Stimulated activated naive B cell treated with anti-CD40 and anti-IgM and Interleukin-4, amounts not matched to agents 10 μg/mL and 1 μg/mL and 100 μg/mL, for 72 hours (primary cell): ENCODE results near the gene CACNG4.
"Not testable (repeated sequence)": the region's sequence is repeated elsewhere in the genome, so short reads cannot be mapped to it uniquely, and the experiment has no call there.

Experiments used
- ATAC-seq, 2 donors: fragments of 150-1000 bp; cut with Tn5 transposase; replicated peaks; 2 replicates each; pipeline ENCODE4 v1.10.0; 2021; ENCODE audit warnings: moderate library complexity in 1 of 2
- DNase-seq: peaks from one replicate; pipeline ENCODE4 v3.0.0; 2021
- H3K27ac Mint-ChIP-seq: one replicate; pipeline ENCODE4 v1.8.0; 2022; ENCODE audit warnings: mild to moderate bottlenecking, mixed read lengths
- H3K27me3 Mint-ChIP-seq, 2 donors: one replicate each; pipeline ENCODE4 v1.8.0; 2022; ENCODE audit warnings: mixed read lengths in 2 of 2
- H3K36me3 Mint-ChIP-seq, 2 donors: one replicate each; pipeline ENCODE4 v1.8.0; 2022; ENCODE audit warnings: mixed read lengths in 2 of 2, mild to moderate bottlenecking in 1 of 2
- H3K4me1 Mint-ChIP-seq, 2 donors: one replicate each; pipeline ENCODE4 v1.8.0; 2022; ENCODE audit warnings: mixed read lengths in 2 of 2, mild to moderate bottlenecking in 1 of 2
- H3K4me3 Mint-ChIP-seq, 2 donors: one replicate each; pipeline ENCODE4 v1.8.0; 2022; ENCODE audit warnings: mild to moderate bottlenecking in 2 of 2, mixed read lengths in 2 of 2, moderate library complexity in 1 of 2
- H3K9me3 Mint-ChIP-seq, 2 donors: one replicate each; pipeline ENCODE4 v1.8.0; 2022; ENCODE audit warnings: mixed read lengths in 2 of 2, mild to moderate bottlenecking in 1 of 2

The CACNG4 gene

DNA sequence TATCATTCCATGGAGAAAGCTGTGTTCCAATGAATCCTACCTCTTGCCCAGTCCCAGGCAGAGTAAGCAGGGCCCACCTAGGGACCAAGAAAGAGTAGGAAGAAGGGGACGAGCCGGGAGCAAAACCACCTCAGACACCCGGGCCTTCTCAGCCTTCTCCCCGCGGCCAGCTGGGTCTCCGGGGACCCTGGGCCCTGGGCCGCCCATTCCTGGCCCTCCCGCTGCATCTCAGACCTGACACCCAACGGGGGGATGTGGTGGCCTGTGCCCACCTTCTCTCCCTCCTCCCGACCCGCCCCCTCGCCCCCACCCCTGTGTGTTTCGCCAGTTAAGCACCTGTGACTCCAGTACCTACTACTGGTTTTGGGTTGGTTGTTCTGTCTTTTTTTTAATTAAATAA, 68.5 kb downstream of the CACNG4 start:
- ATAC-seq (no peak), DNase-seq (no peak)
- Mint-ChIP-seq H3K27ac (no peak overlapping the region), H3K4me1 (peaks cover 0 to 8% of the 10 kb centered on the region in 2 donors), H3K27me3 (peaks cover 0 to 10% of the 10 kb centered on the region in 2 donors), H3K9me3 (no peaks in the 10 kb centered on the region), H3K4me3 (no peak overlapping the region), H3K36me3 (no peaks in the 10 kb centered on the region)

DNA sequence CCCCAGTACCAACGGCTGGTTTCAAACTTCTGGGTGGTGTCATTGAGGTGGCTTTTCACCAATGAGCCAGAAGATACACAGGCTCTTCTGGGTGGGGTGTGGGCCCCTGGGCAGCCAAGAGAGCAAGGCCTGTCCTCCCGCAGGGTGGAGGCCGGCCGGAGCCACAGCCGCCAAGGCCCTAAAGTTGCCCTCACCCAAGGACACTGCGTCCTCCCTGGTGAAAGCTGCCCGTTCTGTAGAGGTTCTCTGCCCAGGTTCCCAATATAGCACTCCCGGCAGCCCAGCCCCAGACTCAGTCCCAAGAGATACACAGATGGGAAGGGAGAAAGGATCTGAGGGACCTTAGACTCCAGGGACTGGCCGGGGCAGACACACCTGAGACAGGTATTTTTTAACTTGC, 69.1 kb downstream of the CACNG4 start:
- Mint-ChIP-seq H3K36me3 (no peaks in the 10 kb centered on the region), H3K4me3 (no peak overlapping the region), H3K27me3 (peaks cover 0 to 10% of the 10 kb centered on the region in 2 donors), H3K4me1 (peaks cover 0 to 8% of the 10 kb centered on the region in 2 donors), H3K9me3 (no peaks in the 10 kb centered on the region), H3K27ac (no peak overlapping the region)
- DNase-seq (no peak), ATAC-seq (no peak)

DNA sequence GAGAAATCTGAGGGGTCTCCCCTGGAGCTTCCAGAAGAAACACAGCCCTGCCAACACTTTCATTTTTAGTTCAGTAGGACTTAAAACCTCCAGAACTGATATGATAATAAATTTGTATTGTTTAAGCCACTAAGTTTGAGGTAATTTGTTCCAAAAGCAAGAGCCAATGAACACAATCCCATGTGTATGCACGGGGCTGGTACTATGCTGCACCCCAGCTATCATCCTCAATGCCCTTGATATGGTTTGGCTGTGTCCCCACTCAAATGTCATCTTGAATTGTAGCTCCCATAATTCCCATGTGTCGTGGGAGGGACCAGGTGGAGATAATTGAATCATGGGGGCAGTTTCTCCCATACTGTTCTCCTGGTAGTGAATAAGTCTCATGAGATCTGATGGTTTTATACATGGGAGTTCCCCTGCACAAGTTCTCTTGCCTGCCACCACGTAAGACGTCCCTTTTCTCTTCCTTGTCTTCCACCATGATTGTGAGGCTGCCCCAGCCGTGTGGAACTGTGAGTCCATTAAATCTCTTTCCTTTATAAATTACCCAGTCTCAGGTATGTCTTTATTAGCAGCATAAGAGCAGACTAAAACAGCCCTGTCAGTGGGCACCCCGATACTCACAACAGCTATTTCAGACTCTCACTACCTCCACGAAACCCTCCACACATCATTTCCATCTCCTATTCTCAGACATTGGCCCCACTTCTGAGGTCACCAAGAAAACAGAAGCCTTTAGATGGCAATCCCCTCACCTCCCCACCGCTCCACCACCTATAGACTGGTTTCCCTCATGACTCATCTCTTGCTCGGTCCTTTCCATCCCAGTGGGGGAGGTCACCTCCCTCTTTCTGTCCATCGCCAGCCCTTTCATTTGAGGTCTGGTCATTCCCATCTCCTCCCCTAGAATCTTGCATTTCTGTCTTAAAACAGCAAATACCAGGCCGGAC, 70.9 kb downstream of the CACNG4 start:
- peaks cover 0 to 10% of the 10 kb centered on the region in 2 donors for H3K27me3 Mint-ChIP-seq
- peak overlapping the region in 1 of 2 donors; percentile 60 for H3K4me3 Mint-ChIP-seq
- DNase-seq: peak; percentile 33
- peak overlapping the region; percentile 93 for H3K27ac Mint-ChIP-seq
- H3K4me1 Mint-ChIP-seq: peaks cover 0 to 8% of the 10 kb centered on the region in 2 donors
- ATAC-seq: peak; percentile 73 to 88
- H3K9me3 Mint-ChIP-seq: no peaks in the 10 kb centered on the region
- H3K36me3 Mint-ChIP-seq: no peaks in the 10 kb centered on the region

DNA sequence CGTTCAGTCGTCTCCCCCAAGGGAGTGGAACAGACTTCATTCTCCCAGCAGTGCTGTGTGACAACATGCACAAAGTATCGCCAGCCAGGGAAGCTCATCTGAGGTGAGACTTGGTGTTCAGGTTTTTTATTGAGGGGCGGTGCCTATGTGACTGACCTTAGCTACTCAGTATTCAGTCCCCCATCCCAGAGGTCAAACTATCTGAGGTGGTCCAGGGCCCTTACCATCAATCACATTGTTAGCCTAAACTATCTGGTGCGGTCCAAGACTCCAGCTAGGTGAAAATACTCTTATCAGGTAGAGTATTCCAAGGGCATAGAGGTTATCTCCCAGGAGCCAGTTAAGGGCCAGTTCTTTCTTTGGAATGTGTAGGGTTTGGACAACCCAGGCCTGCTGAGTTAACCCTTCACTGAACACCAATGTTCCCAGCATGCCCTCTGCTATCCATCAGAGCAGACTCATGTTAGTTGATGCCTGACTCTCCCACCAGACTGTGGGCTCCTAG, 74.4 kb downstream of the CACNG4 start:
- Mint-ChIP-seq H3K9me3 (no peaks in the 10 kb centered on the region), H3K27ac (no peak overlapping the region), H3K36me3 (no peaks in the 10 kb centered on the region), H3K27me3 (peaks cover 0 to 10% of the 10 kb centered on the region in 2 donors), H3K4me1 (peaks cover 0 to 8% of the 10 kb centered on the region in 2 donors), H3K4me3 (no peak overlapping the region)
- ATAC-seq (no peak), DNase-seq (no peak)

DNA sequence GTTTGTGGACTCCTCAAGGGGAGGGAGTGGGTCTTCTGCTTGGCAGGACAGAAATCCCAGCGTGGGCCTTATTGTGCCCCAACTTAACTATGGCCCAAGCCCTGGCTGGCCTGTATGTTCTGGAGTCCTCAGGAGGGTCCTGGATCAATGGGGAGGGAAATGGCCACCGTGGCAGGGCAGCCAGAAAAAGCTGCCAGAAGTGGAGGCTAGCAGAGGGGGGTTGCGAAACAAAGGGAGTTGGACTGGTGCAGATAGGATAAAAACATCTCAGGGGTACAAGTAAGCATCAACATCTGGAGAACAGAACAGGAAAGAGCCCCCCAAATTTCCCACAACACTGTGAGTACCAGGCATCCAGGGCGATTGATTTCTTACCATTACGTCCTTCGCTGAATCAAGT, 76.1 kb downstream of the CACNG4 start:
- H3K27me3 Mint-ChIP-seq: peaks cover 0 to 6% of the 10 kb centered on the region in 2 donors
- no peaks in the 10 kb centered on the region for H3K36me3 Mint-ChIP-seq
- peaks cover 0 to 6% of the 10 kb centered on the region in 2 donors for H3K4me1 Mint-ChIP-seq
- no peaks in the 10 kb centered on the region for H3K9me3 Mint-ChIP-seq
- no peak overlapping the region for H3K27ac Mint-ChIP-seq
- DNase-seq (no peak), ATAC-seq (no peak)
- no peak overlapping the region for H3K4me3 Mint-ChIP-seq

DNA sequence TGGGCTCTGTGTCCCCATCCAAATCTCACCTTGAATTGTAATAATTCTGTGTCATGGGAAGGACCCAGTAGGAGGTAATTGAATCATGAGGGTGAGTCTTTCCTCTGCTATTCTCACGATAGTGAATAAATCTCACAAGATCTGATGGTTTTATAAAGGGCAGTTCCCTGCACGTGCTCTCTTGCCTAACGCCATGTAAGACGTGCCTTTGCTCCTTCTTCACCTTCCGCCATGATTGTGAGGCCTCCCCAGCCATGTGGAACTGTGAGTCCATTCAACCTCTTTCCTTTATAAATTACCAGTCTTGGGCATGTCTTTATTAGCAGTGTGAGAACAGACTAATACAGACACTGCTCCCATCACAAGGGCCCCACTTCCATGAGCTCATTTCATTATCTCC, 76.6 kb downstream of the CACNG4 start:
- not testable (repeated sequence) for H3K9me3 Mint-ChIP-seq, ATAC-seq, DNase-seq, H3K36me3 Mint-ChIP-seq, H3K27me3 Mint-ChIP-seq, H3K4me3 Mint-ChIP-seq, H3K27ac Mint-ChIP-seq, H3K4me1 Mint-ChIP-seq

DNA sequence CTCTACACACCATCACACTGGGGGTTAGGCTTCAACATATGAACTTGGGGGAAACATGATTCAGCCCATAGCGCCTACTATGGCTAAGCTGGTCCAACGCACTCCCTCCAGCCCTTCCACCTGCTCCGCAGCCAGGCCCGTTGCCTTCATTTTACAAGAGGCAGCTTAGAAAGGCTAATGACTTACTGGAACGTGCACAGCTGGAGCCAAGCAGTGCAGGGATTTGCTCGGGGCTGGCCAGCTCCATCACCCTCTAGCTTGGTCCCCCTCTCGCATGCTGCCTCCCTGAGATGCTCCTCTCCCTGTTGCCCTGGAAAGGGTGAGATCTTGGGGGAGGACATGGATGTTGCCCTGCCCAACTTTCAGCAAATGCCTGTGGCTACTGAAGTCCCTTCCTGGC, 77.0 kb downstream of the CACNG4 start:
- Mint-ChIP-seq H3K4me3 (no peak overlapping the region), H3K27me3 (peaks cover 0 to 2% of the 10 kb centered on the region in 2 donors), H3K36me3 (peaks cover 0 to 4% of the 10 kb centered on the region in 2 donors), H3K27ac (no peak overlapping the region), H3K4me1 (peaks cover 0 to 2% of the 10 kb centered on the region in 2 donors), H3K9me3 (no peaks in the 10 kb centered on the region)
- ATAC-seq: no peak
- no peak for DNase-seq

DNA sequence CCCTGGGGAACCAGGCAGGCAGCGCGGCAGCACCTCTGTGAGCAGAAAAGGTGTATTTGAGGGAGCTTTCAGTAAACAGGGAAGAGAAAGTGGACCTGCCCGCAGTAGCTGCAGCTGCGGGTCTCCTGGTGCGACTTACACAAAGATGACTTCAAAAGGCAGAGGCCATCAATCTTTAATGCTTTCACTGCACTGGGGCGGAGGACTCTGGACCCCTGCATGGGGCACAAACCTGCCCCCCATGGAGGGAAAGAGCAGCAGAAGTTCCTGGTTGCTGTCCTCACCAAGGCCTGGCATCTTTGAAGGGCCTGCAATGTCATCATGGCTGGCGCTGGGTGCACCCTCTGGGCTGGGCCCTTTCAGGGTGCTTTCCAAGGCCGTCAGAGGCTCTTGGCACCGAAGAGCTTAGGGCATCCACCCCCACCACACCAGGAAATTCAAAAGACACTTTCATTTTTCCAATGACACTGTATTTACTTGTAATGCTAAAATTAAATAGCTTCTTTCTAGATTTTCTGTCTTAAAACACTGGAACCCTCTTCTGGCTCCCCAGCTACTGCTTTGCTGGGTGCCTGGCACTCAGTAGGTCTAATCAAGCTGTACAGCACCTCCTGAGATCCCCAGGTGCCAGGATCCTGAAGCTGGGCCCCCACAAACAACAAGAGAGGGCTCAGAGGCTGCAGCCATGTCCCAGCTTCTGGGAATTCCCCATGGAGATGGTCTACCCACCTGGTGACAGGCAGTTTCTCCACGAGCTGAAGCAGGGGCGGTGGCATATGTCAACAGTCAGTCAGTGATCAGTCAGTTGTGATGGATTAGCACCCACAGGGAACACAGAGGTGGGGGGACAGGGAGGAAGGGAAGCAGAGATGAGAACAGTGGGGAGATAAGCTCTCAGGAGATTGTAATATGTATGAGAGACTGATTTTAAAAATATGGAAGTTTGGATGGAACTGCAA, 77.7 kb downstream of the CACNG4 start:
- Mint-ChIP-seq H3K27ac (no peak overlapping the region), H3K4me1 (no peaks in the 10 kb centered on the region), H3K36me3 (peaks cover 0 to 4% of the 10 kb centered on the region in 2 donors), H3K27me3 (no peaks in the 10 kb centered on the region), H3K9me3 (peaks cover 2 to 4% of the 10 kb centered on the region in 2 donors), H3K4me3 (no peak overlapping the region)
- ATAC-seq: peak in 1 of 2 donors; percentile 67
- no peak for DNase-seq

GRCh38 chr17:67043283-67043682, 78.8 kb downstream of the CACNG4 start:
- Mint-ChIP-seq H3K27me3 (no peaks in the 10 kb centered on the region), H3K27ac (no peak overlapping the region)

DNA sequence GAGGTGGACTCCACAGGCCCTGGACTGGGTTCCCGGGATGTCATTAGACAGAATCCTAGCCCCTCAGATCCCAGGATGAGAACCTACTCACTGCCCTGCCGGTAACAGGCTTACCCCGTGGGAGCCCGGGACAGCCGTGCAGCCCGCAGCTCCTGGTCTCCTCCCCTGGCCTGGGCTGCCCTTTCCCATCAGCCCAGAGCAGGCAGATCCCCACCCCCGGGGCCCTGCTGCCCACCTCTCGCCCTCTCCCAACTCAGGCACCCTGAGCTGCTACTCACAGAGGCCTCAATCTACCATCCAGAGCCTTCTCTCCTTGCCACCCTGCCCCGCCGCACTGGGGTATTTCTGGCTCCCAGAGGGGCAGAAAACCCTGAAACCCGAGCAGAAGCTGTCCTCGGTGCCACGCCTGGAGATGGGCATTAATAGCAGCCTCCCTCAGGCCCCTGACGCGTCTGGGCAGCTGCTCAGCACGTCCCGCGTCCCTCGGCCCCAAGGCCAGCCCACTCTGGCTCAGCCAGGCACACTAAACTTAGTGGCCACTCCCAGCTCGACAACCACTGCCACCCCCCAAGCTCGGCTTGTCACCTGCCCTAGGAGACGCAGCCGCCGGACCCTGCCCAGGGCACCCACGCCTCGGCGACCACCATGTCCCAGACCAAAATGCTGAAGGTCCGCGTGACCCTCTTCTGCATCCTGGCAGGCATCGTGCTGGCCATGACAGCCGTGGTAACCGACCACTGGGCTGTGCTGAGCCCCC, 79.7 kb downstream of the CACNG4 start, which contains the start of gene CACNG1:
Gene CACNG1, plus strand, starts transcription at position 539 of the 757 bp plus-strand sequence. Its CDS starts 107 bp downstream, at position 646.
- peak within 1 kb of the TSS; percentile 48 for H3K27ac Mint-ChIP-seq
- peaks cover 11 to 14% of the 10 kb centered on the region in 2 donors for H3K9me3 Mint-ChIP-seq
- no peaks in the 10 kb centered on the region for H3K27me3 Mint-ChIP-seq
- H3K4me3 Mint-ChIP-seq: no peak within 1 kb of the TSS
- no peak for DNase-seq
- ATAC-seq: no peak
- no peaks in the 10 kb centered on the region for H3K4me1 Mint-ChIP-seq
- H3K36me3 Mint-ChIP-seq: peaks cover 9 to 18% of the 10 kb centered on the region in 2 donors

More at GRCh38 chr17:67043283-67043682, 78.8 kb downstream of the CACNG4 start:
- H3K4me3 Mint-ChIP-seq: no peak overlapping the region
- DNase-seq (no peak), ATAC-seq (no peak)
- H3K9me3 Mint-ChIP-seq: peaks cover 4 to 7% of the 10 kb centered on the region in 2 donors
- H3K4me1 Mint-ChIP-seq: no peaks in the 10 kb centered on the region
- H3K36me3 Mint-ChIP-seq: peaks cover 7 to 12% of the 10 kb centered on the region in 2 donors

- H3K36me3 Mint-ChIP-seq: peaks cover 9 to 18% of the 10 kb centered on the region in 2 donors
Observed at GRCh38 chr17:67044940-67045339, 80.4 kb downstream of the CACNG4 start.

DNA sequence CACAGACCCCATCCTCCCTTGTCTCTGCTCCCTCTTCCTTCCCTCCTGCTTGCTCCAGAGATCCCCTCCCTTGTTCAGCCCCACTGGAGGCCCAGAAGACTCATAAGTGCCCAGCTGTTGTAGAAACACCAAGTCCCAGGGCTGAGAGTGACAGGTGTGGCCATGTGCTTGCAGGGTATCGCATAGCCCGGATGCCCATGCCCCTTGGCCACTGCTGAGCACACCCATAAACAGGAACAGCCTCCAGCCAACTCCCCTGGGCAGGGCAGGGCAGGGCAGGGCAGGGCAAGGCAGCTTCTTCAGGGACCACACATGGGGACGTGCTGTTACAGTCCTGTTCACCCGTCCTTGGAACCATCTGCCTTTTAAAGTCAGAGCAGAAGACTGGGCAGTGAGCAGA, 81.9 kb downstream of the CACNG4 start:
- DNase-seq (no peak), ATAC-seq (no peak)
- H3K4me3 Mint-ChIP-seq: no peak overlapping the region
- no peak overlapping the region for H3K27ac Mint-ChIP-seq
- H3K36me3 Mint-ChIP-seq: peaks cover 9 to 18% of the 10 kb centered on the region in 2 donors
- H3K9me3 Mint-ChIP-seq: peaks cover 14 to 15% of the 10 kb centered on the region in 2 donors
- no peaks in the 10 kb centered on the region for H3K4me1 Mint-ChIP-seq
- no peaks in the 10 kb centered on the region for H3K27me3 Mint-ChIP-seq

More at GRCh38 chr17:67044940-67045339, 80.4 kb downstream of the CACNG4 start:
- H3K4me3 Mint-ChIP-seq: no peak overlapping the region
- ATAC-seq (no peak), DNase-seq (no peak)
- peaks cover 14 to 15% of the 10 kb centered on the region in 2 donors for H3K9me3 Mint-ChIP-seq
- no peak overlapping the region for H3K27ac Mint-ChIP-seq
- H3K27me3 Mint-ChIP-seq: no peaks in the 10 kb centered on the region
- no peaks in the 10 kb centered on the region for H3K4me1 Mint-ChIP-seq

- no peak for ATAC-seq
- Mint-ChIP-seq H3K4me3 (no peak overlapping the region), H3K27me3 (no peaks in the 10 kb centered on the region), H3K9me3 (peaks cover 14 to 15% of the 10 kb centered on the region in 2 donors), H3K4me1 (no peaks in the 10 kb centered on the region), H3K36me3 (peaks cover 9 to 18% of the 10 kb centered on the region in 2 donors), H3K27ac (no peak overlapping the region)
- DNase-seq: no peak
Observed at GRCh38 chr17:67047382-67047781, 82.9 kb downstream of the CACNG4 start.
